GM23338 (cell line): Measurements from ENCODE around the gene GOLM1. TPM values are rescaled to one million over a fixed set of nuclear protein-coding genes. Genes with fewer than 3 reads are reported as not detected.

ENCODE experiments used
- ATAC-seq: fragments of 200-7000 bp; cut with Tn5 transposase; 3 replicates; pipeline ENCODE4 v1.9.1; 2020
- DNase-seq: peaks from one replicate; pipeline ENCODE4 v3.0.0-alpha.2; 2015; ENCODE audit warnings: low spot score
- H2AFZ ChIP-seq: fragments of 200-600 bp; sonication (generic); 2 replicates; pipeline ENCODE4 v1.8.0; 2016; ENCODE audit warnings: antibody characterized with exemption, mild to moderate bottlenecking, moderate library complexity
- H3F3A ChIP-seq: fragments of 200-600 bp; sonication (generic); replicated peaks from 2 replicates; pipeline ENCODE4 v1.8.0; 2017; ENCODE audit warnings: antibody characterized with exemption, mixed run types, low read depth
- H3K27ac ChIP-seq: fragments of 200-600 bp; sonication (generic); 2 replicates; pipeline ENCODE4 v1.6.1; 2016; ENCODE audit warnings: low read depth
- H3K27me3 ChIP-seq: fragments of 200-600 bp; sonication (generic); 2 replicates; pipeline ENCODE4 v1.8.0; 2016; ENCODE audit warnings: mild to moderate bottlenecking, mixed run types, moderate library complexity; ENCODE audit not compliant: insufficient read depth
- H3K36me3 ChIP-seq: fragments of 200-600 bp; sonication (generic); 2 replicates; pipeline ENCODE4 v1.8.0; 2016; ENCODE audit warnings: mild to moderate bottlenecking; ENCODE audit not compliant: insufficient read depth
- H3K4me1 ChIP-seq: fragments of 200-600 bp; sonication (generic); 2 replicates; pipeline ENCODE4 v1.8.0; 2016; ENCODE audit warnings: mild to moderate bottlenecking, moderate library complexity; ENCODE audit not compliant: insufficient read depth
- H3K4me2 ChIP-seq: fragments of 200-600 bp; sonication (generic); 2 replicates; pipeline ENCODE4 v1.7.1; 2017; ENCODE audit warnings: mixed run types
- H3K4me3 ChIP-seq: fragments of 200-600 bp; sonication (generic); 2 replicates; pipeline ENCODE4 v1.6.1; 2016; ENCODE audit warnings: mixed run types
- H3K79me2 ChIP-seq: fragments of 200-600 bp; sonication (generic); replicated peaks from 2 replicates; pipeline ENCODE4 v1.8.0; 2017; ENCODE audit warnings: mild to moderate bottlenecking; ENCODE audit not compliant: insufficient read depth
- H3K9me2 ChIP-seq: fragments of 200-600 bp; sonication (generic); 2 replicates; pipeline ENCODE4 v1.8.0; 2017; ENCODE audit not compliant: insufficient read depth
- H4K20me1 ChIP-seq: fragments of 200-600 bp; sonication (generic); replicated peaks from 2 replicates; pipeline ENCODE4 v1.8.0; 2017; ENCODE audit warnings: mild to moderate bottlenecking; ENCODE audit not compliant: insufficient read depth
- H3K27ac Mint-ChIP-seq: 2 replicates; pipeline ENCODE4 v1.8.0; 2020; ENCODE audit warnings: inconsistent platforms, mild to moderate bottlenecking, moderate library complexity, mixed read lengths
- H3K27me3 Mint-ChIP-seq: 3 replicates; pipeline ENCODE4 v1.8.0; 2022; ENCODE audit warnings: low read depth, mild to moderate bottlenecking, moderate library complexity, mixed read lengths, inconsistent platforms; ENCODE audit not compliant: insufficient read depth, poor library complexity
- H3K36me3 Mint-ChIP-seq: 3 replicates; pipeline ENCODE4 v1.8.0; 2021; ENCODE audit warnings: low read depth, mild to moderate bottlenecking, inconsistent platforms, moderate library complexity, mixed read lengths
- H3K4me1 Mint-ChIP-seq: 3 replicates; pipeline ENCODE4 v1.8.0; 2020; ENCODE audit warnings: mild to moderate bottlenecking, inconsistent platforms, mixed read lengths
- H3K4me3 Mint-ChIP-seq: 3 replicates; pipeline ENCODE4 v1.8.0; 2021; ENCODE audit warnings: moderate library complexity, mild to moderate bottlenecking, inconsistent platforms, mixed read lengths
- H3K9me3 Mint-ChIP-seq: 3 replicates; pipeline ENCODE4 v1.8.0; 2020; ENCODE audit warnings: moderate library complexity, mild to moderate bottlenecking, inconsistent platforms, mixed read lengths
- CREB1 ChIP-seq: fragments of 250-450 bp; sonication (Bioruptor Pico); IDR thresholded peaks from 2 replicates; pipeline ENCODE4 v1.5.0; 2020; ENCODE audit warnings: low read depth, mild to moderate bottlenecking, moderate library complexity
- EZH2phosphoT487 ChIP-seq: fragments of 200-600 bp; sonication (generic); IDR thresholded peaks from one replicate; pipeline ENCODE4 v1.8.1; 2018; ENCODE audit warnings: antibody characterized with exemption; ENCODE audit not compliant: unreplicated experiment
- POLR2AphosphoS5 ChIP-seq: IDR thresholded peaks from 2 replicates; pipeline ENCODE4 v1.6.1; 2016; ENCODE audit warnings: antibody characterized with exemption, low read depth
- ZNF114 ChIP-seq: fragments of 250-450 bp; sonication (Bioruptor Pico); IDR thresholded peaks from 2 replicates; pipeline ENCODE4 v1.5.0; 2020; ENCODE audit warnings: mild to moderate bottlenecking, moderate library complexity
- ZNF331 ChIP-seq: fragments of 250-450 bp; sonication (Bioruptor Pico); IDR thresholded peaks from 2 replicates; pipeline ENCODE4 v1.5.0; 2020; ENCODE audit warnings: low read depth, mild to moderate bottlenecking, moderate library complexity
- polyA plus RNA-seq: library from polyadenylated mRNA; unstranded; fragments of >200 nt; fragmentation: Nextera tagmentation; extraction: Ambion mirVana; gene quantifications from 2 replicates; pipeline ENCODE4 v1.2.1, GENCODE V29; 2016
- total RNA-seq: library from RNA; depleted of rRNA; stranded (reverse); fragments of >200 nt; shearing (Covaris generic); gene quantifications from 2 replicates; pipeline ENCODE4 v1.2.3, GENCODE V29; 2014
- TF ChIP-seq, protein P1 (sequence below): fragments of 250-450 bp; sonication (Bioruptor Pico); IDR thresholded peaks from 2 replicates; pipeline ENCODE4 v1.5.0; 2020; ENCODE audit warnings: mild to moderate bottlenecking, moderate library complexity

The GOLM1 gene
- total and polyA plus RNA-seq, 2 experiments from 2014 or later: 58.3 to 92.4 TPM

DNA sequence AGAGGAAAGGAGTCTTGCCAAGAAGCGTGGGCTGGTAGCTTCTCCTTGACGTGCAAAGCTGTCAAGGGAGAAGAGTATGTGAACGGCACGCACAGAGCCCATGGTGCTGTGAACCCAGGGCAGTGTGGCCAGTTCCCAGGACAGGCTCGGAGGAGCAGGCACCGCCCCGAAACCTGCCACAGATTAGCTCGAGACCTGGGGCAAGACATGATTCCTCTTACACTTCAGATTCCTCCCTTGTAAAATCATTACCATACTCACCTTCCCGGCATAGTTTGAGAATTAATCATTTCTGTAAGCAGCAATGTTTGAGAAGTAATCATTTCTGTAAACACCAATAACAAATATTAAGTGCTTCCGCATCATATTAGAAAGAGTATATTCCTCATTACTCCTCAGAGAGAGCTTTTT lies 19.9 kb downstream of the GOLM1 start (continued):
- TF ChIP-seq, protein P1, sequence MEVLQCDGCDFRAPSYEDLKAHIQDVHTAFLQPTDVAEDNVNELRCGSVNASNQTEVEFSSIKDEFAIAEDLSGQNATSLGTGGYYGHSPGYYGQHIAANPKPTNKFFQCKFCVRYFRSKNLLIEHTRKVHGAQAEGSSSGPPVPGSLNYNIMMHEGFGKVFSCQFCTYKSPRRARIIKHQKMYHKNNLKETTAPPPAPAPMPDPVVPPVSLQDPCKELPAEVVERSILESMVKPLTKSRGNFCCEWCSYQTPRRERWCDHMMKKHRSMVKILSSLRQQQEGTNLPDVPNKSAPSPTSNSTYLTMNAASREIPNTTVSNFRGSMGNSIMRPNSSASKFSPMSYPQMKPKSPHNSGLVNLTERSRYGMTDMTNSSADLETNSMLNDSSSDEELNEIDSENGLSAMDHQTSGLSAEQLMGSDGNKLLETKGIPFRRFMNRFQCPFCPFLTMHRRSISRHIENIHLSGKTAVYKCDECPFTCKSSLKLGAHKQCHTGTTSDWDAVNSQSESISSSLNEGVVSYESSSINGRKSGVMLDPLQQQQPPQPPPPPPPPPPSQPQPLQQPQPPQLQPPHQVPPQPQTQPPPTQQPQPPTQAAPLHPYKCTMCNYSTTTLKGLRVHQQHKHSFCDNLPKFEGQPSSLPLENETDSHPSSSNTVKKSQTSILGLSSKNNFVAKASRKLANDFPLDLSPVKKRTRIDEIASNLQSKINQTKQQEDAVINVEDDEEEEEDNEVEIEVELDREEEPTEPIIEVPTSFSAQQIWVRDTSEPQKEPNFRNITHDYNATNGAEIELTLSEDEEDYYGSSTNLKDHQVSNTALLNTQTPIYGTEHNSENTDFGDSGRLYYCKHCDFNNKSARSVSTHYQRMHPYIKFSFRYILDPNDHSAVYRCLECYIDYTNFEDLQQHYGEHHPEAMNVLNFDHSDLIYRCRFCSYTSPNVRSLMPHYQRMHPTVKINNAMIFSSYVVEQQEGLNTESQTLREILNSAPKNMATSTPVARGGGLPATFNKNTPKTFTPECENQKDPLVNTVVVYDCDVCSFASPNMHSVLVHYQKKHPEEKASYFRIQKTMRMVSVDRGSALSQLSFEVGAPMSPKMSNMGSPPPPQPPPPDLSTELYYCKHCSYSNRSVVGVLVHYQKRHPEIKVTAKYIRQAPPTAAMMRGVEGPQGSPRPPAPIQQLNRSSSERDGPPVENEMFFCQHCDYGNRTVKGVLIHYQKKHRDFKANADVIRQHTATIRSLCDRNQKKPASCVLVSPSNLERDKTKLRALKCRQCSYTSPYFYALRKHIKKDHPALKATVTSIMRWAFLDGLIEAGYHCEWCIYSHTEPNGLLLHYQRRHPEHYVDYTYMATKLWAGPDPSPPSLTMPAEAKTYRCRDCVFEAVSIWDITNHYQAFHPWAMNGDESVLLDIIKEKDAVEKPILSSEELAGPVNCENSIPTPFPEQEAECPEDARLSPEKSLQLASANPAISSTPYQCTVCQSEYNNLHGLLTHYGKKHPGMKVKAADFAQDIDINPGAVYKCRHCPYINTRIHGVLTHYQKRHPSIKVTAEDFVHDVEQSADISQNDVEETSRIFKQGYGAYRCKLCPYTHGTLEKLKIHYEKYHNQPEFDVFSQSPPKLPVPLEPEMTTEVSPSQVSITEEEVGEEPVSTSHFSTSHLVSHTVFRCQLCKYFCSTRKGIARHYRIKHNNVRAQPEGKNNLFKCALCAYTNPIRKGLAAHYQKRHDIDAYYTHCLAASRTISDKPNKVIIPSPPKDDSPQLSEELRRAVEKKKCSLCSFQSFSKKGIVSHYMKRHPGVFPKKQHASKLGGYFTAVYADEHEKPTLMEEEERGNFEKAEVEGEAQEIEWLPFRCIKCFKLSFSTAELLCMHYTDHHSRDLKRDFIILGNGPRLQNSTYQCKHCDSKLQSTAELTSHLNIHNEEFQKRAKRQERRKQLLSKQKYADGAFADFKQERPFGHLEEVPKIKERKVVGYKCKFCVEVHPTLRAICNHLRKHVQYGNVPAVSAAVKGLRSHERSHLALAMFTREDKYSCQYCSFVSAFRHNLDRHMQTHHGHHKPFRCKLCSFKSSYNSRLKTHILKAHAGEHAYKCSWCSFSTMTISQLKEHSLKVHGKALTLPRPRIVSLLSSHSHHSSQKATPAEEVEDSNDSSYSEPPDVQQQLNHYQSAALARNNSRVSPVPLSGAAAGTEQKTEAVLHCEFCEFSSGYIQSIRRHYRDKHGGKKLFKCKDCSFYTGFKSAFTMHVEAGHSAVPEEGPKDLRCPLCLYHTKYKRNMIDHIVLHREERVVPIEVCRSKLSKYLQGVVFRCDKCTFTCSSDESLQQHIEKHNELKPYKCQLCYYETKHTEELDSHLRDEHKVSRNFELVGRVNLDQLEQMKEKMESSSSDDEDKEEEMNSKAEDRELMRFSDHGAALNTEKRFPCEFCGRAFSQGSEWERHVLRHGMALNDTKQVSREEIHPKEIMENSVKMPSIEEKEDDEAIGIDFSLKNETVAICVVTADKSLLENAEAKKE (CRISPR knock-in tag): no peak
- TF ChIP-seq ZNF331: no peak

DNA sequence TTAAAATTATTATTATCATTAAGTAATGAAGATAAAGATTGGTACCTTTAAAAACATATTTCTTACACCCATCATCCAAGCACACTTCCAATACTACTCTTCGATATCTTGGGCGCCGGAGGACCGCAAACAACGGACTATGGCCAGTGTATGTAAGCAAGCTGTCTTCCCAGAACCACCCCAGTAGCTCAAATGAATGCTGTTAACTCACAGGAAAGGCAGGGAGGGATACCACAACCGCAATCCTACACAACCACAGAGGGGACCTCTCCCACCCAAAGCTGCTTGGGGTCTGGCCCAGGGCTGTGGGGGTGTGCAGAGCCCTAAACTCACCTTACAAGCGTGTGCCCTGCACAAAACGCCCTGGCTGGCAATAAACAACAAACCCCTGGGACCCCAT lies 20.6 kb downstream of the GOLM1 start:
- Mint-ChIP-seq H3K9me3 (no peaks in the 10 kb centered on the region), H3K27ac (no peak overlapping the region), H3K36me3 (peaks cover 58% of the 10 kb centered on the region), H3K27me3 (peaks cover 5% of the 10 kb centered on the region), H3K4me1 (peaks cover 31% of the 10 kb centered on the region), H3K4me3 (no peak overlapping the region)
- Histone ChIP-seq H3K4me3 (no peak overlapping the region), H3K27me3 (no peaks in the 10 kb centered on the region), H3K27ac (no peak overlapping the region), H3F3A (no peaks in the 10 kb centered on the region), H4K20me1 (peaks cover 17% of the 10 kb centered on the region), H2AFZ (no peak overlapping the region), H3K4me1 (no peaks in the 10 kb centered on the region), H3K4me2 (no peak overlapping the region), H3K9me2 (0 out of 2 replicates have a peak, but pooled peaks cover 2% of the 10 kb centered on the region), H3K36me3 (no peaks in the 10 kb centered on the region; the same call in 1 of the 2 replicates), H3K79me2 (peaks cover 24% of the 10 kb centered on the region)
- ATAC-seq (no peak; the same call in 2 of the 3 replicates), DNase-seq (no peak)
- TF ChIP-seq CREB1 (CRISPR knock-in tag) (no peak), ZNF114 (CRISPR knock-in tag) (no peak), POLR2AphosphoS5 (no peak), EZH2phosphoT487 (no peak)
